Raji (cell line): ENCODE data around the gene MTHFSD.

Experiments
- POLR2A ChIP-seq: IDR thresholded peaks from 2 replicates; pipeline ENCODE4 v1.6.1; 2011; ENCODE audit warnings: low read depth, low read length, control low read depth; ENCODE audit not compliant: insufficient read depth

Gene MTHFSD

GRCh38 chr16:86549076-86549892 lies 5.8 kb downstream of the MTHFSD start:
- no peak for TF ChIP-seq POLR2A

GRCh38 chr16:86547286-86547685 lies 7.7 kb downstream of the MTHFSD start:
- TF ChIP-seq POLR2A = no peak

DNA sequence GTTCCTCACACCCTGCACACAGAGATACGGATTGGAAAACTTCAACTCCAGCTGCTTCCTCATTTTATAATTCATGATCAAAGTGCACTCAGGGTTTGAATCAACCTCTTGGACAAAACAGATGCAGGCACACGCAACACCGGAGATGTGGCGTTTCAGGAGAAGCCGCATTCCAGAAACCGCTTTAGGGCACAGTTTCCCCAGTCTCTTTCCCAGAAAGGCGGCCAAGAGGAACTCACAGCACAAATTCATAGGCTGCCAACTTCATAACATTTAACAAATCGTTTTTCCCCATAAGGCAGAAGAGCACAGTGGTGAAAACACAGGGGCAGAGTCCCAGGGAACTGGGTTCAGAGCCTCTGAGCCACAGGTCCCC lies 8.4 kb downstream of the MTHFSD start:
- no peak for TF ChIP-seq POLR2A

DNA sequence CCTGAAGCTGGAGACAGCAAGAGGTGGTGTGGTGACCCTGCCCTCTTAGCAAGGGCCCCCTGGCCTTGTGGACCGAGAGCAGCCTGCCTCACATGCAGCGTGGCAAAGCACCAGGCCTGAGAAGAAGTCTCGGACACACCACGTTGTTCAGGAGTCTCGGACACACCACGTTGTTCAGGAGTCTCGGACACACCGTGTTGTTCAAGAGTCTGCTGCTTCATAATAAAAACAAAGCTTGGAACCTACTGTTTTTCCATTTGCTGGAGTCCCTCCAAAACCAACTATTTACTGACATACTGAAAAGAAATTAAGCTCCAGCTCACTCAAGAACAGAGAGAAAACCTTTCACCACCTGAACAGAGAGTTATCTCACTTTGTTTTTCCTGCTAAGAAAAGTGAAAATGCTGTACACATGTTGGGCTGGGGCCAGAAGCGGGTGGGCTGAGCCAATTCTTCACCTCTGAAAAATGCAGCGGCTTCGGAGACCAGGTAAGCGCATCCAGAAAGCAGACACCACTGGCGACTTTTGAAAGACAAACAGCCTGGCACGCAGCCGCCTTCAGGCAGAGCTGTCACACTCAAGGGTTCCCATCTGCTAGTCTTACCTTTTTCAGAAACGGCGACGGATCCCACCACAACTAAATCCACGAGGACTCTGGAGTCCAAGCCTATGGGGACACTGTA lies 8.9 kb downstream of the MTHFSD start:
- TF ChIP-seq POLR2A = no peak

GRCh38 chr16:86545481-86545880 lies 9.6 kb downstream of the MTHFSD start:
- TF ChIP-seq POLR2A = no peak

DNA sequence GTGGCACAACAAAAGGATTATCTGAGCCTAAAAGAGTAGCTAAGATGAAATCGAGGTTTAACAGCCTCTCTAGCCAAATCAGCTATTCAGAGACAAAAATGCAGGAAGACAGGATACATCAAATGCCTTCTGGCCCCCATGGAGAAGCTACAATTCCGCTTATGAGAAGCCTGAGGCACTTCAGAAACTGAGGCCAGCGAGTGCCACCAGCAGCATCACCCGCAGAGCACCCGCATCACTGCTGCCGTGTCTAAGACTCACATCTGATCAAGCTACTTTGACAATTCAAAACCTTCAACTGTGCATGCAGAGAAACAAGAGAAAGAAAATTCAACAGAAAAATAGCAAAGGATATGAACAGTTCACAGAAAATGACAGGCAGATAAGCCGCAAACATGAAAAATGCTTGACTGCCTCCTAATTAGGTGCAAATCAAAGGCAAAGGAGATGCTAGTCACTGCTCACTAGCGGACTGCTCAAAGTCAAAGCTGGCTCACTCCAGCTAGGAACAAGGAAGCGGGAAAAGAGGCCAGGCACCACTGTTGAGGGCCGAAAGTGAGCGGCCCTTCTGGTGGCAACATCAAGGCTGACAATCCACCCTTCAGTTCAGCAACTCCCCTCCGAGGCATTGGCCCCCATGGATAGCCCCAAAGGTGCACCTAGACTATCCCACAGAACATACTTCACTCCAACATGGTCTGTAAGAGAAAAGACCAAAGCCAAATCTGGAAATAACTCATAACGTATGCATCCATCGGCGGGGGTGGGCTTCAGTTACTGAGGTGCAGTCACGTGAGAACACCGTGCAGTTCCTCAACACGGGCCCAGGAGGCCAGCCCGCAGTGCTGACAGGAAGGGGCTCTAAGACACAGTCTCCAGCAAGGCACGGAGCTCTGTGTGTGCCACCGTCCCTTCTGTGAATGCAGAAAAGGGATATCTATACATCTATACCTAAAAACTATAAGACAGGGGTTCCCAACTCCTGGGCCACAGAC lies 12.0 kb downstream of the MTHFSD start:
- TF ChIP-seq POLR2A = no peak

DNA sequence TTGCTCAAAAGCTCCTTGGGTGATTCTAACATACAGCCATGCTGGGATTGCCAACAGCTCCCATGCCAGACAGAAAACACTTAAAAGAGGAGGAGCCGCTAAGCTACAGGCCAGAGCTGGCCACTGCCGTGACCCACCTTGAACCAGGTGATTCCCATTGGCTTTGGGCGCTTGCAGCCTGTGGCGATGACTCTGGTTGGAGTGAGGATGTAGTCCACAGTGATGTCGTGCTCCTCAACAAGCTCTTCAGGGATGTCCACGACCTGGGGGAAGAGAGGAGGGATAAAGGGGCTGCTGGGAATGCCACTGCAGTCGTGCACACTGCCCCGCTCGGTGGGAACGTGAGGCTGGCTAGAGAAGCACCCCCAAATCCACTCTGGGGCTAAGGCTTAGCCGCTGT lies 13.5 kb downstream of the MTHFSD start:
- TF ChIP-seq POLR2A = no peak

DNA sequence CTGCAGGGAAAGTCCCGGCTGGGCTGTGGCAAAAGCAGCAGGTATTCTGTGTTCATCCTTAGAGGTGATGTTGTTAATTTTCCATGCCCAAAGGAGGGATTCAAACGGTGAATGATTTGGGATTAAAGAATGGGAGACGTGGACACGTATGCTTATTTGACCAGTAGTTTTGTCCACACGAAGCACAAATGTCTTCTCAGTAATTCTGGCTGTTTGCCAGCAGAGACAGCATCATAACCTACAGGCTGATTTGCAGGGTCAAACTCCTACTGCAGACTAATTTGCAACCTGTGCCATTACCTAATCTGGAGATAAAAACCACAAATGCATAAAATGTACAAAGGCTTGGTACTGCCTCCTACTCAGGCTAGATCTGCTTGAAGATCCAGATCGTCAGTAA lies 14.1 kb downstream of the MTHFSD start:
- no peak for TF ChIP-seq POLR2A

- no peak for TF ChIP-seq POLR2A
Measured at GRCh38 chr16:86538196-86538780, 16.7 kb downstream of the MTHFSD start.

GRCh38 chr16:86537486-86537885 lies 17.5 kb downstream of the MTHFSD start:
- TF ChIP-seq POLR2A = no peak

GRCh38 chr16:86536621-86537020 lies 18.4 kb downstream of the MTHFSD start:
- TF ChIP-seq POLR2A = no peak

DNA sequence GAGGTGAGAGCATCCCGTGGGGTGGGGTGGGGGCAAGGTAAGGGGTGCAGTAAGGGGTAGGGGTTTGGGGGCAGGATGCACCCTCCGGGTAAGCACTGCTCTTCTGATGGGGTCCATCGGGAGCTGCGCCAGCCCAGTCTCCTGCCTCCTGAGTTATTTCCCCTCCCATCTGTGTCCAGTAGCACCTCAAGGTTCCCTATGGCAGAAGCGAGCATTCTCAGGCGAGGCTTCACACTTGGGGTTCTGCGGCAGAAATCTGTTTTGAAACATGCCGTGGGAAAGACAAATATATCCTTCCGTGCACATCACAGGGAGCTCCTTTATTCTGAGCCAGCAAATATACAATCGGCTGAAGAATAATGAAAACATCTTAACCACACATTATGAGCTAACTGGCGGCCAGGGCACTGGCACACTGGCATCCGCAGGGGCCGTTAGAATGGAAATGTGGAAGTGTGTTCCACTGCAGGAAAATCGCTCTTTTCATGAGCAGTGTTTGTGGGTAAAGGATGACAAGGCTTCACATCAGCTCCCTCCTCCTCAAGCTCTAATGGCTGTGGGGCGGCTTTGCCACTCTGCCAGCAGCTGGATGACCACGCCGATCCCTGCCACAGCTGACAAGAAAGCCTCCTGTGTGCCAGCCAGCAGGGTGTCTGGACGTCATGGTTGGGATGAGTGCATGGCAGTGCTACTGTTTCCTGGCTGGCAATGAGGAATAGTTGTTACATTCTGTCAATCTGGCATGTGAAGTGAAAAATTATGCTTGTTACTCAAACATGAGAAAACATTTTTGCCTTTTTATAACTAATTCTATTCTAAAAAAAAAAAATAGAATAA lies 20.0 kb downstream of the MTHFSD start:
- TF ChIP-seq POLR2A = no peak

DNA sequence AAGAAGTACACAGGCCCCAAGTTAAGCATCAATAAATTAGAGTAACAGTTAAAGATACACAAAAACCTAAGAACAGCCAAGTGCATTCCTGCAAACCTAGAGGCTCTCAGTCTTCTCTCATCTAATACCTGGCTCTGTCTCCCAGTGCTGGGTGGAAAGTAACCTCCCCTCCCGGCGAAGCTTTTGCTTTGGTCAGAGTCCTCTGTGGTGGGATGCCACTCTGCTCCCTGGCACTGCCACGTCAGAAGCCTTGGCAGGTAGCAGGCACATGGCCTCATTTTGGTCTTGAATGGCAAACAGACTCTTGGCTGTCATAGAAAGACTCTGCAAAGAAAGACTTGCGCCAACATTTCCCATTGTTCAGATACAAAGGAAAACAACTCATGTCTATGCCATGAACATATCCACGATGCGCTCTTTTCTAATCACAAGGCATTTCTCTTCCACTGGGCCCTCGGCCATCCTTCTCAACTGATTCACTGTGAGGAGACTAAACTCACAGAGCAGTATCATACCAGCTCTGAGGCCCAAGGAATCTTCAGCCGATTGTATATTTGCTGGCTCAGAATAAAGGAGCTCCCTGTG lies 21.2 kb downstream of the MTHFSD start:
- TF ChIP-seq POLR2A = no peak

GRCh38 chr16:86533076-86533475 lies 22.0 kb downstream of the MTHFSD start:
- no peak for TF ChIP-seq POLR2A
